GM12865 (cell line): ENCODE results near the gene CAP2.

Experiments
- DNase-seq: peaks from one replicate; pipeline ENCODE4 v3.0.0; 2010; ENCODE audit warnings: low read depth
- H3K4me3 ChIP-seq: 2 replicates; pipeline ENCODE4 v1.5.1; 2011; ENCODE audit warnings: mild to moderate bottlenecking, low read depth, low read length, control low read depth
- TF ChIP-seq, protein P1 (sequence below): IDR thresholded peaks from 2 replicates; pipeline ENCODE4 v1.5.1; 2011; ENCODE audit warnings: low read length, control low read depth, low read depth, inconsistent platforms; ENCODE audit not compliant: insufficient read depth; ENCODE audit errors: missing control alignments

Gene CAP2

DNA sequence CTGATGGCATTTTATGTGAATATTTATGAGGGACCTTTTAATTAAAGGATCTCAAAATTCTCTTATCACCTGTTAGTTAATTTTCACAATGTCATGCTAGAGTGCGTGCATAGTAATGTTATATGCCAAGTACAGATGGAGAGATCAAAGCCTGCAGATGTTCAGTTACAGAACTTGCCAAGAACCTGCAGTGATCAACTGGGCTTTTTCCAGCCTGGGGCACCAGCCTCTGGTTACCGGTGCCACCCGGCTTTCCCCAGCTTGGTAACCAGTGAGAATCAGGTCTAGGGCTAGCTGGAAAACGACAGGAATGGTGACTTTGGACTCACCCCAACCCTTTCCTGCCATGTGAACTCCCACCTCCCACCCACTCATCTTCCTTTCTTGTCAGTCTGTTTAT, 91.8 kb downstream of the CAP2 start:
- no peak for DNase-seq
- H3K4me3 ChIP-seq: no peak overlapping the region
- TF ChIP-seq, protein P1, sequence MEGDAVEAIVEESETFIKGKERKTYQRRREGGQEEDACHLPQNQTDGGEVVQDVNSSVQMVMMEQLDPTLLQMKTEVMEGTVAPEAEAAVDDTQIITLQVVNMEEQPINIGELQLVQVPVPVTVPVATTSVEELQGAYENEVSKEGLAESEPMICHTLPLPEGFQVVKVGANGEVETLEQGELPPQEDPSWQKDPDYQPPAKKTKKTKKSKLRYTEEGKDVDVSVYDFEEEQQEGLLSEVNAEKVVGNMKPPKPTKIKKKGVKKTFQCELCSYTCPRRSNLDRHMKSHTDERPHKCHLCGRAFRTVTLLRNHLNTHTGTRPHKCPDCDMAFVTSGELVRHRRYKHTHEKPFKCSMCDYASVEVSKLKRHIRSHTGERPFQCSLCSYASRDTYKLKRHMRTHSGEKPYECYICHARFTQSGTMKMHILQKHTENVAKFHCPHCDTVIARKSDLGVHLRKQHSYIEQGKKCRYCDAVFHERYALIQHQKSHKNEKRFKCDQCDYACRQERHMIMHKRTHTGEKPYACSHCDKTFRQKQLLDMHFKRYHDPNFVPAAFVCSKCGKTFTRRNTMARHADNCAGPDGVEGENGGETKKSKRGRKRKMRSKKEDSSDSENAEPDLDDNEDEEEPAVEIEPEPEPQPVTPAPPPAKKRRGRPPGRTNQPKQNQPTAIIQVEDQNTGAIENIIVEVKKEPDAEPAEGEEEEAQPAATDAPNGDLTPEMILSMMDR: no peak

DNA sequence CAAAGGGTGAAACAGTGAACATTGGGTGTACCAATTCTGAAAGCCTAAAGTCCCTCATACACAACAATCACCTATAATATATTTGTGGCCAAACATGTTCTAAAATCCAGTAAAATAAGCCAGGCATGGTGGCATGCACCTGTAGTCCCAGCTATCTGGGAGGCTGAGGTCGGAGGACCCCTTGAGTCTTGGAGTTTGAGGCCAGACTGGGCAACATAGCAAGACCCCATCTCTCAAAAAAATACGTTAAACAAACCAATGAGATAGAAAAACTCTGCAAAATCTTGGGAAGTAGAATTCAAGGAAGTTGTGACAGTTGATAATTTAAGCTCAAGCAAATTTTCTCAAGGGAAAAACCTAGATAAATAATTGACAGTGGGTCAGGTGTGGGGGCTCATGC, 92.6 kb downstream of the CAP2 start:
- TF ChIP-seq, protein P1: no peak
- no peak overlapping the region for H3K4me3 ChIP-seq
- DNase-seq: no peak

DNA sequence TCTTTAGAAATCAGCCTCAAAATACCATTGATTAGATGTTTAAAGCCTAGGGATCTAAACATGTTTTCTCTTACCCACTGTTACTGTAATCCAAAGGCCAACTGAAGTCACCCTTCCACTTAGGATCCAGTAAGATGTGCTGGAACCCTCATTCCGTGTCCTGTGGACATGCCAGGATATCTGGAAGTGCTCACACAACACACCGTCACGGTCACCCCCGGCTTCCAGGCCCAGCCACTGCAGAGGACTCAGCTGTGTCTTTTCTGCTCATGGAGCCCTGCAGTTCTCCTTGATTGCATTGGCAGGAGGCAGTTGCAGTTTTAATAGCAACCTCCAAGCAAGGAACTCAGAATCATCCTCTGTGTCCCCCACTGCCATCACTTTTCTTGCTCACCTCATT, 93.3 kb downstream of the CAP2 start:
- no peak overlapping the region for H3K4me3 ChIP-seq
- TF ChIP-seq, protein P1: no peak
- no peak for DNase-seq

DNA sequence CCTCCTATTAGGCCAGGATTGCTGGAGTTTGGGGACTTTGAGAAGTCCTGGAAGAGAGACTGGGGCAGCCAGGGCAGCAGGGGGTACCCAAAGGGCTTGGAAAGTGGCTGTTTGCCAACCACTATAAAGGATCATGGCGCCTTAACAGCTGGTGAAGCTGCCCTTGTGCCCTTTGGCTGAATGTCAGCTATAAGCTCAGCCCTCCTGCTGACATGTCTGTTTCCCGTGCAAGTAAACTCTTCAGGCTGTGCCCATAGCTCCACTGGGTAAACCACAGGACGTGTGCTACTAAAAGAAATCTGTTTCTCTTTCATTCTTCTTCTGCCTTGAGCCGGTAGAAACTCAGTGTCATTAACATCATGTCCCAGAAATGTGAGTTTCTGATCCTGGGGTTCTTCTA, 97.3 kb downstream of the CAP2 start:
- no peak overlapping the region for H3K4me3 ChIP-seq
- DNase-seq: peak; percentile 7
- TF ChIP-seq, protein P1: no peak

DNA sequence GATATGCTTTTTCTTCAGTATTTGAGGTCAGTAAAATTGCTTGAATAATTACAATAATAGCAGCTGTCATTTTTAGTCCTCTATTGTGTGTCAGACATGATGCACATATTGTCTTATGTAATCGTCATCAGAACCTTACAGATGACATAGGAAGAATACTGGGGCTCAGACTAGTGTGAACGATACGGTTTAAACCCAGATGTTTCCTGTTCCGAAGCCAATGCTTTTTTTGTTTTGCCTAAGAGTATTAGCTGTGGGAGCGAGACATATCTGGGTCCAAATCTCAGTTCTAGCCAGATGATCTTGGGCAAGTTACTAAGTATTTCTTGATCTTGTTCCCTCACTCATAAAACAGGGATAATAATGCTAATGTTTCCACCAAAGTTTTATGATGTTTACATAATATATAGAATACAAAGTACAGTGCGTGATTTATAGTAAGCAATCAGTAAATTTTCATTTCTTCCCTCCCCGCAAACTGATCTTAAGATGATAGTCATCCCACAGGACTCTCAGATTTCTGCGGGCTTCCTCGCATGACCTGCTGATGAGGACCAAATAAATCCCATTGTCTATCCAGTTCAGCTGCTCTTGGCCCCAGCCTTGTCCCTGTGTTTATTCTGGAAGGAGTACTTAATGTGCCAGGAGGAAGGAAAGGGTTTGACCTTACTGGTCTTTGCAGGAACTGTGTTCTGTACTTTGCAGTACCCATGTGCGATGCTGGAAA, 98.2 kb downstream of the CAP2 start:
- TF ChIP-seq, protein P1: no peak
- DNase-seq: no peak
- H3K4me3 ChIP-seq: no peak overlapping the region

DNA sequence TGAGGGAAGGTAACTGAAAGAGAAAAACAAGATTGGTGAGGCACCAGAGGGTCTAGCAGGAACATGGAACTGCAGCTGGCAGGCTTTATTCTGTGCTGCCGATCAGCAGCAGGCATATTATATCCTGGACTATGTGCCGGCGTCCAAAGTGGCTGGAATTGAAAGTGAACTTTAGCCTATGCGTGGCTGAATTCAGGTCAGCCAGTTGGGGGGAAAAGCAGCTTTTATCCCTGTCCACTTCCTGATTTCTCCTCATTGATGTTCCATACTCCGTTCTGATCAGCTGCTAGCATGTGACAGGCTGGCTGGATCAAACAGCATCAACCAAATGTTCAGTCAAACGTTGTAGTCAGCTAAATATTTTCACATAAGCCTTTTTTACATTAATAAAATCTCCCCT, 99.0 kb downstream of the CAP2 start:
- H3K4me3 ChIP-seq: no peak overlapping the region
- TF ChIP-seq, protein P1: no peak
- DNase-seq: no peak

DNA sequence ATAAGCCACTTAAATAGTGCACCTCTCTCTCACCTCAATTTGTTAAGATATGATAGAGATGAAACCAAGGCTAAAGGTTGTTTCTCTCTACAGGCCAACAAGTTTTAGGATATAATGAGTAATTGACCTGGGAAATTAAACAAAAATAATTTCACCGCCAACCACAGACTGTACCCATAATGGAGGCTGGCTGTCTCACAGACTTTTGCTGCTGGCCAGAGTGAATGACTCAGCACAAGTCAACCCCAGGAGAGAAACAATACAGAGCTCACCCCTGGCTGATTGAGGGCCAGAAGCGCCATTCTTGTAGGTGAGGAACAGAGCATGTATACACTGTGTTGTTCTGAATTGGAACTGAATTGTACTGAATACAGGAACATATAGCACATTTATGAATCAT, 99.9 kb downstream of the CAP2 start:
- TF ChIP-seq, protein P1: no peak
- DNase-seq: no peak
- H3K4me3 ChIP-seq: no peak overlapping the region
